Fibroblast of villous mesenchyme (primary cell): ENCODE results near the gene ABLIM2. TPM values are rescaled to one million over a fixed set of nuclear protein-coding genes. Genes with fewer than 3 reads are reported as not detected.
A peak's percentile ranks its signal among the peaks of the same experiment; 100 is the strongest.

ENCODE experiments used
- DNase-seq: peaks from one replicate; pipeline ENCODE4 v3.0.0-alpha.2; 2010; ENCODE audit warnings: low read depth
- H3K4me3 ChIP-seq: 2 replicates; pipeline ENCODE4 v1.5.1; 2011; ENCODE audit warnings: low read depth, mild to moderate bottlenecking, low read length
- CTCF ChIP-seq: IDR thresholded peaks from 2 replicates; pipeline ENCODE4 v1.5.1; 2012; ENCODE audit warnings: low read depth, mild to moderate bottlenecking, low read length; ENCODE audit not compliant: insufficient read depth
- total RNA-seq: library from RNA; depleted of rRNA; stranded (reverse); fragments of >200 nt; gene quantifications from 2 replicates; pipeline ENCODE4 v1.2.3, GENCODE V29; 2012

The ABLIM2 gene
- total RNA-seq, result under 0.01 TPM in 1 of 2 replicates, not detected in the other

- peak; percentile 98 for DNase-seq
- peak within 1 kb of the TSS; percentile 94 for H3K4me3 ChIP-seq
- TF ChIP-seq CTCF, result no peak
These were observed at the start of gene ABLIM2 for GRCh38 chr4:8158710-8159536. TSS of gene ABLIM2 (minus strand) at chr4:8158813. CDS start at chr4:8158689, 124 bp downstream.

- DNase-seq, result no peak
- H3K4me3 ChIP-seq, result no peak overlapping the region
- TF ChIP-seq CTCF, result no peak
These were observed 48.7 kb upstream of the ABLIM2 start for GRCh38 chr4:8207314-8207713.

GRCh38 chr4:8205749-8206611, 47.4 kb upstream of the ABLIM2 start:
- TF ChIP-seq CTCF, result no peak
- no peak for DNase-seq
- H3K4me3 ChIP-seq, result no peak overlapping the region

GRCh38 chr4:8205241-8205707, 46.7 kb upstream of the ABLIM2 start:
- no peak overlapping the region for H3K4me3 ChIP-seq
- DNase-seq, result peak; percentile 38
- no peak for TF ChIP-seq CTCF

- TF ChIP-seq CTCF, result no peak
- no peak overlapping the region for H3K4me3 ChIP-seq
- DNase-seq, result no peak
These were observed 46.1 kb upstream of the ABLIM2 start for GRCh38 chr4:8204576-8205227.

GRCh38 chr4:8203817-8204216, 45.2 kb upstream of the ABLIM2 start:
- DNase-seq, result no peak
- TF ChIP-seq CTCF, result no peak
- H3K4me3 ChIP-seq, result no peak overlapping the region
